Measurements from ENCODE around the gene MAT1A.

The MAT1A gene

DNA sequence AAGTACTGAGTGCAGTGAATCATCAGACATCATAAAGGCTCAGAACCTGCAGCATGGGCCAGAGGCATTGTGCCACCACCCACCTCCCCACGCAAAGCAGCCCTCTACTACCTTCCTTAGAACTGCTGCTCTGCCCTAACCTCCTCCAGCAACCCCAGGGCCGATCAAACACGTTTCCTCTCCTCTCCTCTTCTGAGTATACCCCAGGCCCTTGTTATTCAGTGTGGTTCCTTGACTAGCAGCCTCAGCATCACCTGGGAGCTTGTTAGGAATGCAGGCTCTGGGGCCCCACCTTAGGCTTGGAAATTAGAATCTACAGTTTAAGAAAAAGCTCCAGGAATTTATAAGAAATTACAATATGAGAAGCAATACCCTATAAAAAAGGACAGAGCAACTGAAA, 33.9 kb upstream of the MAT1A start:
- no peak for DNase-seq (ENCODE audit: low read depth in 1 of 2, low spot score in 1 of 2)
- no peak overlapping the region for H3K27ac ChIP-seq (replicated peaks)
- no peak overlapping the region for H3K4me3 ChIP-seq (replicated peaks; ENCODE audit: insufficient read depth, low read length)
- TF ChIP-seq, protein P1, sequence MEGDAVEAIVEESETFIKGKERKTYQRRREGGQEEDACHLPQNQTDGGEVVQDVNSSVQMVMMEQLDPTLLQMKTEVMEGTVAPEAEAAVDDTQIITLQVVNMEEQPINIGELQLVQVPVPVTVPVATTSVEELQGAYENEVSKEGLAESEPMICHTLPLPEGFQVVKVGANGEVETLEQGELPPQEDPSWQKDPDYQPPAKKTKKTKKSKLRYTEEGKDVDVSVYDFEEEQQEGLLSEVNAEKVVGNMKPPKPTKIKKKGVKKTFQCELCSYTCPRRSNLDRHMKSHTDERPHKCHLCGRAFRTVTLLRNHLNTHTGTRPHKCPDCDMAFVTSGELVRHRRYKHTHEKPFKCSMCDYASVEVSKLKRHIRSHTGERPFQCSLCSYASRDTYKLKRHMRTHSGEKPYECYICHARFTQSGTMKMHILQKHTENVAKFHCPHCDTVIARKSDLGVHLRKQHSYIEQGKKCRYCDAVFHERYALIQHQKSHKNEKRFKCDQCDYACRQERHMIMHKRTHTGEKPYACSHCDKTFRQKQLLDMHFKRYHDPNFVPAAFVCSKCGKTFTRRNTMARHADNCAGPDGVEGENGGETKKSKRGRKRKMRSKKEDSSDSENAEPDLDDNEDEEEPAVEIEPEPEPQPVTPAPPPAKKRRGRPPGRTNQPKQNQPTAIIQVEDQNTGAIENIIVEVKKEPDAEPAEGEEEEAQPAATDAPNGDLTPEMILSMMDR (IDR thresholded peaks at IDR 0.05; ENCODE audit: insufficient read depth, low read length), result no peak
- TF ChIP-seq POLR2AphosphoS5 (IDR thresholded peaks at IDR 0.05; ENCODE audit: low read depth) (no peak), SPI1 (IDR thresholded peaks at IDR 0.05; ENCODE audit: borderline replicate concordance, low read depth) (no peak), GABPA (IDR thresholded peaks at IDR 0.05; ENCODE audit: low read depth) (no peak)
- TF ChIP-seq, protein P2, sequence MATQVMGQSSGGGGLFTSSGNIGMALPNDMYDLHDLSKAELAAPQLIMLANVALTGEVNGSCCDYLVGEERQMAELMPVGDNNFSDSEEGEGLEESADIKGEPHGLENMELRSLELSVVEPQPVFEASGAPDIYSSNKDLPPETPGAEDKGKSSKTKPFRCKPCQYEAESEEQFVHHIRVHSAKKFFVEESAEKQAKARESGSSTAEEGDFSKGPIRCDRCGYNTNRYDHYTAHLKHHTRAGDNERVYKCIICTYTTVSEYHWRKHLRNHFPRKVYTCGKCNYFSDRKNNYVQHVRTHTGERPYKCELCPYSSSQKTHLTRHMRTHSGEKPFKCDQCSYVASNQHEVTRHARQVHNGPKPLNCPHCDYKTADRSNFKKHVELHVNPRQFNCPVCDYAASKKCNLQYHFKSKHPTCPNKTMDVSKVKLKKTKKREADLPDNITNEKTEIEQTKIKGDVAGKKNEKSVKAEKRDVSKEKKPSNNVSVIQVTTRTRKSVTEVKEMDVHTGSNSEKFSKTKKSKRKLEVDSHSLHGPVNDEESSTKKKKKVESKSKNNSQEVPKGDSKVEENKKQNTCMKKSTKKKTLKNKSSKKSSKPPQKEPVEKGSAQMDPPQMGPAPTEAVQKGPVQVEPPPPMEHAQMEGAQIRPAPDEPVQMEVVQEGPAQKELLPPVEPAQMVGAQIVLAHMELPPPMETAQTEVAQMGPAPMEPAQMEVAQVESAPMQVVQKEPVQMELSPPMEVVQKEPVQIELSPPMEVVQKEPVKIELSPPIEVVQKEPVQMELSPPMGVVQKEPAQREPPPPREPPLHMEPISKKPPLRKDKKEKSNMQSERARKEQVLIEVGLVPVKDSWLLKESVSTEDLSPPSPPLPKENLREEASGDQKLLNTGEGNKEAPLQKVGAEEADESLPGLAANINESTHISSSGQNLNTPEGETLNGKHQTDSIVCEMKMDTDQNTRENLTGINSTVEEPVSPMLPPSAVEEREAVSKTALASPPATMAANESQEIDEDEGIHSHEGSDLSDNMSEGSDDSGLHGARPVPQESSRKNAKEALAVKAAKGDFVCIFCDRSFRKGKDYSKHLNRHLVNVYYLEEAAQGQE (IDR thresholded peaks at IDR 0.05; ENCODE audit: insufficient replicate concordance, low read depth), result no peak
- H3K27me3 ChIP-seq (ENCODE audit: insufficient read depth, poor library complexity, severe bottlenecking), result no peaks in the 10 kb centered on the region

GRCh38 chr10:80322711-80323110, 33.3 kb upstream of the MAT1A start:
- DNase-seq (ENCODE audit: low read depth in 1 of 2, low spot score in 1 of 2), result no peak
- Histone ChIP-seq H3K4me3 (replicated peaks; ENCODE audit: insufficient read depth, low read length) (no peak overlapping the region), H3K27ac (replicated peaks) (no peak overlapping the region), H3K27me3 (ENCODE audit: insufficient read depth, poor library complexity, severe bottlenecking) (no peaks in the 10 kb centered on the region)
- TF ChIP-seq GABPA (IDR thresholded peaks at IDR 0.05; ENCODE audit: low read depth), result no peak
- no peak for TF ChIP-seq POLR2AphosphoS5 (IDR thresholded peaks at IDR 0.05; ENCODE audit: low read depth)
- TF ChIP-seq, protein P2 (IDR thresholded peaks at IDR 0.05; ENCODE audit: insufficient replicate concordance, low read depth), result no peak
- no peak for TF ChIP-seq SPI1 (IDR thresholded peaks at IDR 0.05; ENCODE audit: borderline replicate concordance, low read depth)
- TF ChIP-seq, protein P1 (IDR thresholded peaks at IDR 0.05; ENCODE audit: insufficient read depth, low read length), result no peak

DNA sequence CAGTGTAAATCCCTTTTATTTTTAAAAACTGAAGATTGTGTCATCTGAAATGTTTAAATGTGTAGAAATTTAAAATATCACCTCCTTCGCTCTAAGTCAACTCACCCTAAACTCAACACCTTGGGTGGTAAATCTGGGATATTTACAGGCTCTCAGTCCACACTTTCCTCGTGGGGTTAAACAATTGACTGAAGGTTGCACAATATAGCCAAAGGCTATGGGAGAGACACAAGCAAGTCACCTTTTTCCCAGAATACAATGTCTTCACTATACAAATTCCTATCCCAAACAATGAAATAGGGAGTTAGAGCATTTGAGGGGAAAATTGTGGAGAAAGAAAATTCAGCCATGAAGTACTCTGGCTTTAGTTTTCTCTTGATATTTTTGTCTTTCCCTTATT, 32.7 kb upstream of the MAT1A start:
- TF ChIP-seq GABPA (IDR thresholded peaks at IDR 0.05; ENCODE audit: low read depth) (no peak), POLR2AphosphoS5 (IDR thresholded peaks at IDR 0.05; ENCODE audit: low read depth) (no peak), SPI1 (IDR thresholded peaks at IDR 0.05; ENCODE audit: borderline replicate concordance, low read depth) (no peak)
- TF ChIP-seq, protein P2 (IDR thresholded peaks at IDR 0.05; ENCODE audit: insufficient replicate concordance, low read depth), result no peak
- TF ChIP-seq, protein P1 (IDR thresholded peaks at IDR 0.05; ENCODE audit: insufficient read depth, low read length), result no peak
- Histone ChIP-seq H3K27me3 (ENCODE audit: insufficient read depth, poor library complexity, severe bottlenecking) (no peaks in the 10 kb centered on the region), H3K27ac (replicated peaks) (no peak overlapping the region), H3K4me3 (replicated peaks; ENCODE audit: insufficient read depth, low read length) (no peak overlapping the region)
- no peak for DNase-seq (ENCODE audit: low read depth in 1 of 2, low spot score in 1 of 2)

Data from HL-60 (cell line).